ENCODE measurements around the gene UBE2G2.

- no peak for TF ChIP-seq CTCF (IDR thresholded peaks at IDR 0.05)
- no peak for TF ChIP-seq POLR2A (IDR thresholded peaks at IDR 0.05)
- TF ChIP-seq POLR2AphosphoS5 (IDR thresholded peaks at IDR 0.05): no peak
Measured at GRCh38 chr21:44757731-44758130, 43.9 kb downstream of the UBE2G2 start.
